ENCODE measurements around the gene RTP2. TPM values are rescaled to one million over a fixed set of nuclear protein-coding genes. Genes with fewer than 3 reads are reported as not detected.
A peak's percentile ranks its signal among the peaks of the same experiment; 100 is the strongest.

The RTP2 gene
- total and polyA plus RNA-seq, 3 donors from 2014 or later, result 0.37 to 0.79 (median 0.71) TPM

DNA sequence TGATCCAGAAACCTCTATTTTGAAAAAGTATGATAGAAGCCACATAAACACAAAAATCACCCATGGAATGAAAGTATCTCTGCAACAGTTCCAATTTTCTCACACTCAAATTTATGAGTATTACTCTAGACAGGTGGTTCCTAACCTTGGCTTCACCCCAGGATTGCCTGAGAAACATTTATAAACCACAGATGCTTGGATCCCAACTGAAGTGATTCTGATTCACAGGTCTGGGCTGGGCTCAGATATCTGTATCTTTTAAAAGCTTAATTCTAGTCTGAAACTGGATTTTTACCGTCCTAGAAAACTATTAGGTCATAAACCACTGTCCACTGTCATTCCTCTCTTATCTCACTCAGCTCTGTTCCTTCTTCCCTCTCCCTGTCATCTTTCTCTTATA lies 24.8 kb downstream of the RTP2 start:
- intact Hi-C loops (cut with DNase I; ENCODE audit: low total_unique reads), result loop anchor here (10.0 kb wide), 1 partner anchor 353 kb away; no protein-coding TSS in a partner anchor
- 22 to 43% methylated on average over 1 of the region's 1 CpG for WGBS, 2 donors
- no peak for TF ChIP-seq POLR2A (IDR thresholded peaks at IDR 0.05)
- TF ChIP-seq CTCF (IDR thresholded peaks at IDR 0.05), result no peak
- Histone ChIP-seq H3K4me1 (no peaks in the 10 kb centered on the region), H3K27ac (no peak overlapping the region), H3K27me3 (no peaks in the 10 kb centered on the region), H3K9me3 (no peaks in the 10 kb centered on the region), H3K4me3 (no peak overlapping the region), H3K36me3 (ENCODE audit: low read depth, missing control alignments) (no peaks in the 10 kb centered on the region)
- DNase-seq, result no peak

DNA sequence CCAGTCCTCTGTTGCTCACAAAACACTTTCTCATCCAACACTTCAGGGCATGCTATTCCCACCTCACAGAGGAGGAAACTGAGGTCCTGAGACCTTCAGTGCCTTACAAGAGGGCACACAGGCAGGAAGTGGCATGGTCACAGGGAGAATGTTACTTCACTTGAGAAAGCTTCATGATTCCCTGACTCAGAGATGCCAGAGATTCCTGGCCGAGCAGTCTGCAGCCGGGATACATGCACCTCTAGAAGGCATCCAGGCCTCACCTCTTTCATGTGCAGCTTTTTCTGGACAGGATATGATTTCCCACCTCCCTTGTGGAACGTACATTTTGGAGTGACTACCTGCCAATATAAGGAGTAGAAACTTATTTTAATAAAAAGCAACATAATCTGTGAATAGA lies 29.3 kb downstream of the RTP2 start:
- no peak overlapping the region for H3K4me3 ChIP-seq
- no peaks in the 10 kb centered on the region for H3K36me3 ChIP-seq (ENCODE audit: low read depth, missing control alignments)
- peaks cover 4% of the 10 kb centered on the region for H3K4me1 ChIP-seq
- H3K27ac ChIP-seq, result no peak overlapping the region
- 78 to 87% methylated on average over 3 of the region's 3 CpGs for WGBS, 2 donors
- H3K9me3 ChIP-seq, result no peaks in the 10 kb centered on the region
- intact Hi-C loops (cut with DNase I; ENCODE audit: low total_unique reads), result loop anchor here (10.0 kb wide), 1 partner anchor 348 kb away; no protein-coding TSS in a partner anchor
- no peaks in the 10 kb centered on the region for H3K27me3 ChIP-seq
- DNase-seq, result no peak
- TF ChIP-seq CTCF (IDR thresholded peaks at IDR 0.05) (no peak), POLR2A (IDR thresholded peaks at IDR 0.05) (no peak)

DNA sequence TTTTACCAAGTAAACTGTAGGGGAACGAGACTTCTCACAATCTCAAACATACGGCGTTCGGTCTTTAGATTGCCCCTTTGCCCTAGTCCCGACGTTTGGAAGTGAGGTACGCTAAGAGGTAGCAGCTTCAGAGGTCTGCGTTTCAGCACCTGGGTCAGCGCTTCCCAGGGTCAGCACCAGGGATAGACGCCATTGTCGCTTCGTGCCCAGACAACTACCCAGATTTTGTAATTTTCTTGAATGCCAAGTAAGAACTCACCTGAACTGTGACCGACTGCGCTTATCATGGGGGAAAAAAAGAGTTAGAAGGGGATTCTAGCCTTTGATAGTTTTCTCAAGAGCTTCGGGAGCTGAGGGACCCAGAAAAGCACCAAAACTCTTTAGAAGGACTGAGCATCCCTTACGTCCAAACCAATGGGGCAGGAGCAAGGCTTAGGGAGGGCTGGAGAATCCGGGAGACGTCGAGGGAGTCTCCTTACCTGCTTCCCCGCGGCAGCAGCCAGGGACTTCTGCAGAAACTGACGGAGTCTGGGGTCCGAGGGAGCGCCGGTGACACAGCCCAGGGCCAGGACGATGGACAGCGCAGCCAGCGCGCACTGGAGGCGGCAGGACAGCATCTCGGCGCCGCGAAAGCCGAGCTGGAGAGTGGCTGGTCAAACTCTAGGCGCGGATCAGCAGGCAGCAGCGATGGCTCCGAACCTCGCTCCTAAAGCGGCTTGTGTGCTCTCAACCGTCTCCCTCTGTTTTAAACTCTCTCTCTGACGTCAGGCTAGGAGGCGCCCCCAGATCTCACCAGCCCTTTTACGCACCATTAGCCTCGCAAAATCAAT lies 32.5 kb downstream of the RTP2 start, which contains the start of gene SST:
SST (minus strand) TSS at position 720 of the 830 bp plus-strand sequence; CDS start at position 617, 103 bp downstream.
- peak; percentile 69 for DNase-seq
- TF ChIP-seq CTCF (IDR thresholded peaks at IDR 0.05) (no peak), POLR2A (IDR thresholded peaks at IDR 0.05) (no peak)
- intact Hi-C loops (cut with DNase I; ENCODE audit: low total_unique reads), result loop anchor here (10.0 kb wide), 1 partner anchor 345 kb away; no protein-coding TSS in a partner anchor
- Histone ChIP-seq H3K4me1 (peaks cover 4% of the 10 kb centered on the region), H3K27me3 (no peaks in the 10 kb centered on the region), H3K36me3 (ENCODE audit: low read depth, missing control alignments) (no peaks in the 10 kb centered on the region), H3K4me3 (no peak within 1 kb of the TSS), H3K9me3 (no peaks in the 10 kb centered on the region), H3K27ac (no peak within 1 kb of the TSS)
- WGBS, 2 donors, result 3 to 6% methylated on average over 29 to 46 of the region's 46 CpGs

GRCh38 chr3:187667526-187667925 lies 34.8 kb downstream of the RTP2 start:
- Histone ChIP-seq H3K27ac (no peak overlapping the region), H3K4me3 (no peak overlapping the region), H3K27me3 (no peaks in the 10 kb centered on the region), H3K4me1 (peaks cover 4% of the 10 kb centered on the region), H3K9me3 (no peaks in the 10 kb centered on the region), H3K36me3 (ENCODE audit: low read depth, missing control alignments) (no peaks in the 10 kb centered on the region)
- DNase-seq, result no peak
- intact Hi-C loops (cut with DNase I; ENCODE audit: low total_unique reads), result no loop called here
- TF ChIP-seq CTCF (IDR thresholded peaks at IDR 0.05), result no peak
- no peak for TF ChIP-seq POLR2A (IDR thresholded peaks at IDR 0.05)
